ENCODE results near the gene NR2E3.

NR2E3 gene

GRCh38 chr15:71782422-71783165 is 27.8 kb upstream of the NR2E3 start:
- TF ChIP-seq GATA2 (IDR thresholded peaks at IDR 0.05; ENCODE audit: low read depth, low read length) (no peak), GATA3 (IDR thresholded peaks at IDR 0.05; ENCODE audit: low read depth, low read length) (no peak)

GRCh38 chr15:71784719-71785118 is 25.6 kb upstream of the NR2E3 start:
- TF ChIP-seq GATA2 (IDR thresholded peaks at IDR 0.05; ENCODE audit: low read depth, low read length) (no peak), GATA3 (IDR thresholded peaks at IDR 0.05; ENCODE audit: low read depth, low read length) (no peak)

GRCh38 chr15:71785996-71786395 is 24.4 kb upstream of the NR2E3 start:
- no peak for TF ChIP-seq GATA3 (IDR thresholded peaks at IDR 0.05; ENCODE audit: low read depth, low read length)
- TF ChIP-seq GATA2 (IDR thresholded peaks at IDR 0.05; ENCODE audit: low read depth, low read length) = no peak

GRCh38 chr15:71786673-71787072 is 23.7 kb upstream of the NR2E3 start:
- no peak for TF ChIP-seq GATA3 (IDR thresholded peaks at IDR 0.05; ENCODE audit: low read depth, low read length)
- no peak for TF ChIP-seq GATA2 (IDR thresholded peaks at IDR 0.05; ENCODE audit: low read depth, low read length)

- TF ChIP-seq GATA3 (IDR thresholded peaks at IDR 0.05; ENCODE audit: low read depth, low read length) = no peak
- TF ChIP-seq GATA2 (IDR thresholded peaks at IDR 0.05; ENCODE audit: low read depth, low read length) = no peak
Measured at GRCh38 chr15:71788646-71789579, 21.4 kb upstream of the NR2E3 start.

- TF ChIP-seq GATA2 (IDR thresholded peaks at IDR 0.05; ENCODE audit: low read depth, low read length) (no peak), GATA3 (IDR thresholded peaks at IDR 0.05; ENCODE audit: low read depth, low read length) (no peak)
Measured at GRCh38 chr15:71789616-71790015, 20.7 kb upstream of the NR2E3 start.

- no peak for TF ChIP-seq GATA2 (IDR thresholded peaks at IDR 0.05; ENCODE audit: low read depth, low read length)
- no peak for TF ChIP-seq GATA3 (IDR thresholded peaks at IDR 0.05; ENCODE audit: low read depth, low read length)
Measured at GRCh38 chr15:71790081-71790480, 20.3 kb upstream of the NR2E3 start.

- TF ChIP-seq GATA2 (IDR thresholded peaks at IDR 0.05; ENCODE audit: low read depth, low read length) (no peak), GATA3 (IDR thresholded peaks at IDR 0.05; ENCODE audit: low read depth, low read length) (no peak)
Measured at GRCh38 chr15:71791975-71792374, 18.4 kb upstream of the NR2E3 start.

GRCh38 chr15:71792521-71792920 is 17.8 kb upstream of the NR2E3 start:
- TF ChIP-seq GATA3 (IDR thresholded peaks at IDR 0.05; ENCODE audit: low read depth, low read length) = no peak
- TF ChIP-seq GATA2 (IDR thresholded peaks at IDR 0.05; ENCODE audit: low read depth, low read length) = no peak

GRCh38 chr15:71798641-71799040 is 11.7 kb upstream of the NR2E3 start:
- TF ChIP-seq GATA3 (IDR thresholded peaks at IDR 0.05; ENCODE audit: low read depth, low read length) = no peak
- no peak for TF ChIP-seq GATA2 (IDR thresholded peaks at IDR 0.05; ENCODE audit: low read depth, low read length)

- TF ChIP-seq GATA3 (IDR thresholded peaks at IDR 0.05; ENCODE audit: low read depth, low read length) (no peak), GATA2 (IDR thresholded peaks at IDR 0.05; ENCODE audit: low read depth, low read length) (no peak)
Measured at GRCh38 chr15:71800190-71800589, 10.2 kb upstream of the NR2E3 start.

- TF ChIP-seq GATA2 (IDR thresholded peaks at IDR 0.05; ENCODE audit: low read depth, low read length) = no peak
- no peak for TF ChIP-seq GATA3 (IDR thresholded peaks at IDR 0.05; ENCODE audit: low read depth, low read length)
Measured at GRCh38 chr15:71800835-71801745, 9.3 kb upstream of the NR2E3 start.

GRCh38 chr15:71801935-71802655 is 8.3 kb upstream of the NR2E3 start:
- TF ChIP-seq GATA2 (IDR thresholded peaks at IDR 0.05; ENCODE audit: low read depth, low read length) (no peak), GATA3 (IDR thresholded peaks at IDR 0.05; ENCODE audit: low read depth, low read length) (no peak)

Data from SH-SY5Y (cell line).